MM.1S (cell line): ENCODE measurements around the gene ARL15.

Source experiments
- DNase-seq: peaks from one replicate; pipeline ENCODE4 v3.0.0-alpha.2; 2015
- H2AFZ ChIP-seq: fragments of 300-600 bp; sonication (generic); 2 replicates; pipeline ENCODE4 v1.6.0; 2016; ENCODE audit warnings: antibody characterized with exemption, low read length
- H3F3A ChIP-seq: fragments of 300-600 bp; sonication (generic); 2 replicates; pipeline ENCODE4 v1.6.1; 2016; ENCODE audit warnings: mild to moderate bottlenecking, antibody characterized with exemption, low read length, moderate library complexity, mixed read lengths; ENCODE audit not compliant: insufficient read depth
- H3K27ac ChIP-seq: fragments of 300-600 bp; sonication (generic); 2 replicates; pipeline ENCODE4 v1.5.1; 2016; ENCODE audit warnings: mild to moderate bottlenecking, low read length
- H3K27me3 ChIP-seq: fragments of 300-600 bp; sonication (generic); replicated peaks from 2 replicates; pipeline ENCODE4 v1.6.0; 2016; ENCODE audit warnings: low read length; ENCODE audit not compliant: insufficient read depth
- H3K36me3 ChIP-seq: fragments of 300-600 bp; sonication (generic); replicated peaks from 2 replicates; pipeline ENCODE4 v1.6.1; 2016; ENCODE audit warnings: mild to moderate bottlenecking, low read length, mixed read lengths; ENCODE audit not compliant: insufficient read depth
- H3K4me1 ChIP-seq: fragments of 300-600 bp; sonication (generic); 2 replicates; pipeline ENCODE4 v1.6.1; 2016; ENCODE audit warnings: low read length, mixed read lengths
- H3K4me2 ChIP-seq: fragments of 300-600 bp; sonication (generic); 2 replicates; pipeline ENCODE4 v1.6.0; 2016; ENCODE audit warnings: low read depth, low read length
- H3K4me3 ChIP-seq: fragments of 300-600 bp; sonication (generic); 2 replicates; pipeline ENCODE4 v1.5.1; 2016; ENCODE audit warnings: low read length, mixed read lengths
- H3K79me2 ChIP-seq: fragments of 300-600 bp; sonication (generic); 2 replicates; pipeline ENCODE4 v1.6.1; 2016; ENCODE audit warnings: mixed run types, low read length, mixed read lengths
- H3K9ac ChIP-seq: fragments of 300-600 bp; sonication (generic); 2 replicates; pipeline ENCODE4 v1.6.1; 2016; ENCODE audit warnings: low read length, mixed read lengths
- H3K9me2 ChIP-seq: fragments of 300-600 bp; sonication (generic); replicated peaks from 2 replicates; pipeline ENCODE4 v1.6.1; 2016; ENCODE audit warnings: mild to moderate bottlenecking, low read length, mixed read lengths; ENCODE audit not compliant: insufficient read depth
- H3K9me3 ChIP-seq: fragments of 300-600 bp; sonication (generic); replicated peaks from 2 replicates; pipeline ENCODE4 v1.6.1; 2016; ENCODE audit warnings: mild to moderate bottlenecking, low read length, mixed read lengths; ENCODE audit not compliant: insufficient read depth
- H4K20me1 ChIP-seq: fragments of 300-600 bp; sonication (generic); 2 replicates; pipeline ENCODE4 v1.6.1; 2016; ENCODE audit warnings: mild to moderate bottlenecking, low read length, moderate library complexity, mixed read lengths; ENCODE audit not compliant: insufficient read depth
- EZH2 ChIP-seq: fragments of 300-600 bp; sonication (generic); optimal IDR thresholded peaks from 2 replicates; pipeline ENCODE3; 2017; ENCODE audit warnings: low read depth, mild to moderate bottlenecking, antibody characterized with exemption, low read length, mixed read lengths
- EZH2phosphoT487 ChIP-seq: fragments of 300-600 bp; sonication (generic); IDR thresholded peaks from 2 replicates; pipeline ENCODE4 v1.6.1; 2018; ENCODE audit warnings: antibody characterized with exemption, low read length
- TF ChIP-seq, protein P1 (sequence below): fragments of 300-600 bp; sonication (generic); IDR thresholded peaks from 2 replicates; pipeline ENCODE4 v1.5.1; 2016; ENCODE audit warnings: antibody characterized with exemption, low read length, mixed read lengths

Gene ARL15

GRCh38 chr5:54324651-54325271 lies 14.4 kb upstream of the ARL15 start:
- Histone ChIP-seq H3K9me2 (no peaks in the 10 kb centered on the region), H3K79me2 (no peaks in the 10 kb centered on the region), H3K9me3 (no peaks in the 10 kb centered on the region), H3K4me3 (no peak overlapping the region), H3K27me3 (no peaks in the 10 kb centered on the region), H4K20me1 (no peaks in the 10 kb centered on the region), H3K4me2 (no peak overlapping the region), H3K27ac (no peak overlapping the region), H2AFZ (no peak overlapping the region), H3K9ac (no peak overlapping the region), H3K36me3 (no peaks in the 10 kb centered on the region), H3K4me1 (peaks cover 11% of the 10 kb centered on the region), H3F3A (no peaks in the 10 kb centered on the region)
- TF ChIP-seq EZH2 (no peak), EZH2phosphoT487 (no peak)
- TF ChIP-seq, protein P1, sequence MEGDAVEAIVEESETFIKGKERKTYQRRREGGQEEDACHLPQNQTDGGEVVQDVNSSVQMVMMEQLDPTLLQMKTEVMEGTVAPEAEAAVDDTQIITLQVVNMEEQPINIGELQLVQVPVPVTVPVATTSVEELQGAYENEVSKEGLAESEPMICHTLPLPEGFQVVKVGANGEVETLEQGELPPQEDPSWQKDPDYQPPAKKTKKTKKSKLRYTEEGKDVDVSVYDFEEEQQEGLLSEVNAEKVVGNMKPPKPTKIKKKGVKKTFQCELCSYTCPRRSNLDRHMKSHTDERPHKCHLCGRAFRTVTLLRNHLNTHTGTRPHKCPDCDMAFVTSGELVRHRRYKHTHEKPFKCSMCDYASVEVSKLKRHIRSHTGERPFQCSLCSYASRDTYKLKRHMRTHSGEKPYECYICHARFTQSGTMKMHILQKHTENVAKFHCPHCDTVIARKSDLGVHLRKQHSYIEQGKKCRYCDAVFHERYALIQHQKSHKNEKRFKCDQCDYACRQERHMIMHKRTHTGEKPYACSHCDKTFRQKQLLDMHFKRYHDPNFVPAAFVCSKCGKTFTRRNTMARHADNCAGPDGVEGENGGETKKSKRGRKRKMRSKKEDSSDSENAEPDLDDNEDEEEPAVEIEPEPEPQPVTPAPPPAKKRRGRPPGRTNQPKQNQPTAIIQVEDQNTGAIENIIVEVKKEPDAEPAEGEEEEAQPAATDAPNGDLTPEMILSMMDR: no peak
- DNase-seq: no peak

DNA sequence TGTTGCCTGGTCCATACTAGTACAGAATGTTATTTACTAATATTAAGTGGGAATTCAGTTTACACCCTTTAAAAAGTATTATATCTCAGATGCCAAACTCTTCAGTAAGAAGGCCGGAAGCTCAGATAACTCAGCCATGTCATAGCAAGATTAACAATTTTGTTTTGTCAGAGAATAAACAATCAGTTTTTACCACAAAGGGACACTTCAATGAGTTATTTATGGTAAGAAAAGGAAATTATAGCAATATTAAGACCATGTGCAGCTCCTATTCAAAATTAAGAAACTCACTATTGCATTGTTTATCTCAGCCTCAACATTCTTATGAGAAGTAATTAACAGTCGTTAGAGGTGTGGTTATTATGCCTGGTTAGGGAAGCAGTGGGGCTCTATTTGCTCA lies 13.1 kb upstream of the ARL15 start:
- no peak overlapping the region for H3K4me3 ChIP-seq
- no peak overlapping the region for H3K4me2 ChIP-seq
- no peaks in the 10 kb centered on the region for H3K36me3 ChIP-seq
- no peaks in the 10 kb centered on the region for H3K9me2 ChIP-seq
- no peaks in the 10 kb centered on the region for H3F3A ChIP-seq
- TF ChIP-seq EZH2: no peak
- TF ChIP-seq EZH2phosphoT487: no peak
- TF ChIP-seq, protein P1: no peak
- H3K79me2 ChIP-seq: no peaks in the 10 kb centered on the region
- H3K27me3 ChIP-seq: no peaks in the 10 kb centered on the region
- no peaks in the 10 kb centered on the region for H4K20me1 ChIP-seq
- H3K4me1 ChIP-seq: peaks cover 11% of the 10 kb centered on the region
- no peak for DNase-seq
- H3K9ac ChIP-seq: no peak overlapping the region
- no peak overlapping the region for H3K27ac ChIP-seq
- H2AFZ ChIP-seq: no peak overlapping the region
- H3K9me3 ChIP-seq: no peaks in the 10 kb centered on the region

- Histone ChIP-seq H3K9me2 (no peaks in the 10 kb centered on the region), H3K79me2 (no peaks in the 10 kb centered on the region), H3K27me3 (no peaks in the 10 kb centered on the region), H3K9ac (no peak overlapping the region), H2AFZ (no peak overlapping the region), H3K4me1 (0 out of 2 replicates have a peak, but pooled peaks cover under 1% of the 10 kb centered on the region), H3F3A (no peaks in the 10 kb centered on the region), H3K4me3 (no peak overlapping the region), H3K36me3 (no peaks in the 10 kb centered on the region), H3K9me3 (no peaks in the 10 kb centered on the region), H4K20me1 (no peaks in the 10 kb centered on the region), H3K4me2 (no peak overlapping the region), H3K27ac (no peak overlapping the region)
- TF ChIP-seq, protein P1: no peak
- no peak for TF ChIP-seq EZH2
- no peak for TF ChIP-seq EZH2phosphoT487
- DNase-seq: no peak
Observed at GRCh38 chr5:54320256-54320655, 9.9 kb upstream of the ARL15 start.
